GDM1 (cell line): ENCODE results near the gene KRT73.
"Not testable (repeated sequence)": the region's sequence is repeated elsewhere in the genome, so short reads cannot be mapped to it uniquely, and the experiment has no call there.

Source experiments
- DNase-seq: peaks from one replicate; lab custom pipeline; 2025; lab: John Stamatoyannopoulos, UW

KRT73 gene

DNA sequence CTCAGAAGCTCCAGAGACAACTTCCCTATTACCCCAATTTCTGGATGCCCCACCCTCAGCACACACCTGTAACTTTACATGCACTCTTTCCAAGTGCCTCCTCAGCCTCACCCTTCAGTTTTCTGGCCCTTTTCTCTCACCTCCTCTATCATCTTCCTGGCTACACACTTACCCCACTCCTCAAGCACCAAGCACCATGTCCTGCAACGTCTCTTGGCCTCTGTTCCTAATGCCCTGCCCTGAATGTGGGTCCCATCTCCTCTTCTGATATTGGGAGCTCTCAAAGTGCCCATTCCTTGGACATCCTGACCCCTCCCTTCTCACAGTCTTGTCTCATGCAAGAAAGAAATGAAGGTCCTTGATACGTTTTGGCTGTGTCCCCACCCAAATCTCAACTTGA lies 18.3 kb downstream of the KRT73 start:
- no peak for DNase-seq

DNA sequence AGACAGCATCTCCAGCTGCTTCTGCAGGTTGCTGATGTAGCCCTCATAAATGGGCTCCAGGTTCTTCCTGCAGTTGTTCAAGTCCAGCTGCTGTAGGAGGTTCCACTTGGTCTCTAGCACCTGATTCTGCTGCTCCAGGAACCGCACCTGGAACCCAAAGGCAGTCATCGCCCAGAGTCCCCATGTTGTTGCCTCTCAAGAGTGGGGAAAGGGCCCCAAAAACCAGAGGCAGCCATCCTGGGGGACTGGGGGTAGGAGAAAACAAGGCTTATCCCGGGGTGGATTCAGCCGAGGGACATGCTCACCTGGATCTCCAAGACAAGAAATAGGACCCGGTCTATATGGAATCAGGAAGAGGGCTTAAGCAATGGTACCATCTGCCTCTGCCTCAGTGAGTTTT lies 19.4 kb downstream of the KRT73 start:
- DNase-seq, result no peak

DNA sequence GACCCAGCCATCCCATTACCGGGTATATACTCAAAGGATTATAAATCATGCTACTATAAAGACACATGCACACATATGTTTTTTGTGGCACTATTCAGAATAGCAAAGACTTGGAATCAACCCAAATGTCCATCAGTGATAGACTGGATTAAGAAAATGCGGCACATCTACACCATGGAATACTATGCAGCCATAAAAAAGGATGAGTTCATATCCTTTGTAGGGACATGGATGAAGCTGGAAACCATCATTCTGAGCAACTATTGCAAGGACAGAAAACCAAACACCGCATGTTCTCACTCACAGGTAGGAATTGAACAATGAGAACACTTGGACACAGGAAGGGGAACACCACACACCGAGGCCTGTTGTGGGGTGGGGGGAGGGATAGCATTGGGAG lies 24.1 kb downstream of the KRT73 start:
- not testable (repeated sequence) for DNase-seq

DNA sequence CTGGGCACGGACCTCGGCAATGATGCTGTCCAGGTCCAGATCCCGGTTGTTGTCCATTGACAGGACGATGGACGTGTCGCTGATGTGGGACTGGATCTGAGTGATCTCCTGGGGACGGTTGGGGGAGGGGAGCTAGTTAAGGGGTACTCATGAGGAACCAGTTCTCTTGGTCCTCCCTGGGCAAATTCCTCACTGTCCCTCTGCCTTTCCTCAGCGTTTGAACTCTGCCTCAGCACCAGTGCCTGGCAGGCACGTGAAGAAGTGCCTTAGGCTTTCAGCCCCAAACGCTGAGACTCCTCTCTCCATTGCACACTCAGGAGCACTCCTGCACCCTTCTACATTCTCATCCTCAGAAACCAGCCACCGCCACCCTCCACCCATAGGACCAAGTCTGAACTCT lies 26.8 kb downstream of the KRT73 start:
- no peak for DNase-seq

DNA sequence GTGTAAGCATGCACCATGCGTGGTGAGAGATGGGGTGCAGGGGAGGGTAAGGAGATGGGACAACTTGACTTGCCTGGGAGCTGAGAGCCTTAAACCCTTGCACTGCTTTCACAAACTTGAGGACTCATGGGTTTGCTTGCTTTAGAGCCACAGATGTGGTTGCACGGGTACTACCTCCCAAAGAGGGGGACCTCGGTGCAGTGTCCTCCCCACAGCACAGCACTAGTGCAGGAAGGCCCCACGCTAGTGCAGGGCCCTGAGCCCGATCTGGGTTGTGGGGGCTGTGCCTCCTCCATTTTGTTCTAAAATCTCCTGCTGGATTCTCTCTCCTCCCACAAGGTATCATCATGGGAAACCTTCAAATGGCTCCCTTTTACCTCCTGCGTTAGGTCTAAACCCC lies 28.3 kb downstream of the KRT73 start:
- DNase-seq, result no peak

DNA sequence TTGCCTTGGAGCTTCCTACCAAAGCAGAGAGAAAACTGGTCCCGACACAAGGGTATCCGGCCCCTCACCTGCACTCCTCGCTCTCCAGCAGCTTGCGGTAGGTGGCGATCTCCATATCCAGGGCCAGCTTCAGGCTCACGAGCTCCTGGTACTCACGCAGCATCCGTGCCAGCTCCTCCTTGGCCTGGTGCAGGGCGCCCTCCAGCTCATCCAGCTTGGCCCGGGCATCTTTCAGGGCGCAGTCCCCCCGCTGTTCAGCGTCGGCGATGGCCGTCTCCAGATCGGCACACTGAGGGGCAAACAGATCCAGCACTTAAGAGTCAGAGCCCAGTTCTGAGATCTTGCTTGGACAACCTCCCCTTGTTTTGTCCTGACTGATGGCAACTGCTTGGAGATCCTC lies 30.8 kb downstream of the KRT73 start:
- DNase-seq, result no peak

DNA sequence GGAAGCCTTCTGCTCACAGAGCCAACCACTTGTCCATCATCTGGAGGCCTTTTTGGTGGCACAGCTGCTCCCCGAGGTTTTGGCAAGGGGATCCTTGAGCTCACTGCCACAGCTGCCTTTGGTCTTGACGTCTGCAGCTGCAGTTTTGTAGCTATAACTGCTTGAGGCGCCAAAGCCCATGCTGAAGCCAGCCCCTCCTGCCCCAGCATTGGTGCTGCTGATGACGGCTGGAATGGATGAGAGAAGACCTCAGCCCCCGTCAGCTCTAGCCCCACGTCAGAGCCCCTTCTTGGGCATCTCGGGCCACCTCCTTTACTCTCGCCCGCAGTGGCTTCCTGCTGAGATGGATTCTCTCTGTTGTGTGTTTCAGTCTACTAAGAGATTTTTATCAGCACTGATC lies 32.4 kb downstream of the KRT73 start:
- no peak for DNase-seq

DNA sequence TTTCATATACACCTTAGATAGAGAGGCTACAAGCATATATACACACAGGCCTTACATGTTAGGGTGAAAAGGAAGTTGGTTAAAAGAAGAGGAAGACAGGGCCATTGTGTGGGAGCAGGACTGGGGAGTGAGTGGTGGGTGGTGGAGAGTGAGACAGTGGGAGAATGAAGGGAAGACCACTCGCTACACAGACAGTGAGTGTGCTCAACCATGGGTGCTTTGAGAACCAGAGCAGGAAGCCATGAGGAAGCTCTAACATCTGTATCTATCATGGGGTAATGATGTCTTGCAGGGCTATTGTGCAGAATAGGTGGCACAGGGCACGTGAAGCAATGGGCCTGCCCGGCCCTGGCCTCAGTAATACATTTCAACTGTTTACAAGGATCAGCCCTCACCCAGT lies 33.3 kb downstream of the KRT73 start:
- peak; percentile 31 for DNase-seq

DNA sequence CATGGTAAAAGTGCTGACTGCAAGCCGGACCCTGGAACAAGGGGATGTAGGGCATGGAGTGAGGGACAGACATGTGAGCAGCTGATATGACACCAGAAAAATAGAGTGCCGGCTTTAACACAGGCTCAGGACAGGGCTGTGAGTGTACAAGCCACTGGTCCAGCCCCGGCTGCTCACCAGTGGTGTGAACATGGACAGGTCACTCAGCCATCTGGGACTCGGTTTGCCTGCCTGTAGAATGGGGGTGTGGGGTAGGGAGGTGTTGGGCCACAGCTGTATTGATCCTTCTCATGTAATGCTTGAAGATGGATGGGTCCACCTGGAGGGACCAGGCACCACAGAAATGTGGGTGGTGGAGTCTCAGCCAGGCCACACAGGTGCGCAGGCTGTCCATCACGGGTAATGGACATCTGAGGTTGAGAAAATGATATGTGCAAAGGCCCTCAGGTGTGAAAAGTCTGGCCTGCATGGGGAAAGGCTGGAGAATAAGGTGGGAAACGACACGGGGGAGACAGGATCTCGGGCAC lies 34.1 kb downstream of the KRT73 start:
- DNase-seq, result no peak

DNA sequence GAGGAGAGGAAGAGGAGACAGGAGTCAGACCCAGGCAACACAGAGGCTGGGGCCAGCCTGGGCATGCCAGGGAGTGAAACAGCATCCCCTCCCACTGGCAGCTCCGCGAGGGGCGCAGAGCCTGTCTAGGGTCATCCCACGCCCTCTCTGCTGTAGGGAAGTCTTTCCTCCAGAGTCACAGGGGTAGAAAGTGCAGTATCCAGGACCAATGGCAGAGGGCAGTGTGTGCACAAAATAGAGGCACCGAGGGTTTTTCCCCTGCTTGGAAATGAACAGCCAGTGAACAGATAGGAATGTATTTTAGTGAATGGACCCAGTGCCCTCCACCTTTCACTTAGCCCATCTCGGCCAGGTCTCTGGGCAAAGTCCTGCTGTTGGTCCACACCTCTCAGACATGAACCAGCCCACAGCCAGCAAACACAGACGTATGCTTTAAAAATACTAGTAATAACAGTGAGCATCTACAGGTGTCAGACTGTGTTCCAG lies 35.3 kb downstream of the KRT73 start:
- DNase-seq, result peak; percentile 69

DNA sequence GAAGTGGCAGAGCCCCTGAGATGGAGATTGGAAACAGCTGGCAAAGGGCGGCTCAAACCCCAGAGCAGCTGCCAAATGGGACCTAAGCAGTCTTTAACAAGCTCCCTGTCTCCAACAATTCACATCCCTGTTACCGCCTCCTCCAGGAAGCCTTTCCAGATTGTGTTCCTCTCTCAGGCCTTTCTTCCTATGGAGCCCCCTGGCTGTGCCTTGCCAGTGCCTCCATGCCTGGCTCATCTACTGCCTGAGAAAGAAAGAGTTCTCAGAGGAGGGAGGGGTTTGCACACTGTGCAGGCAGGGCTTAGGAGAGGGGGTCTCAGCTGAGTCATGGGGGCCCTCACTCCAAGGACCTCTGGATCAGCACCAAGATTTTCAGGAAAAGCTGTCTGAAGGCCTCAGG lies 35.9 kb downstream of the KRT73 start:
- DNase-seq, result no peak

DNA sequence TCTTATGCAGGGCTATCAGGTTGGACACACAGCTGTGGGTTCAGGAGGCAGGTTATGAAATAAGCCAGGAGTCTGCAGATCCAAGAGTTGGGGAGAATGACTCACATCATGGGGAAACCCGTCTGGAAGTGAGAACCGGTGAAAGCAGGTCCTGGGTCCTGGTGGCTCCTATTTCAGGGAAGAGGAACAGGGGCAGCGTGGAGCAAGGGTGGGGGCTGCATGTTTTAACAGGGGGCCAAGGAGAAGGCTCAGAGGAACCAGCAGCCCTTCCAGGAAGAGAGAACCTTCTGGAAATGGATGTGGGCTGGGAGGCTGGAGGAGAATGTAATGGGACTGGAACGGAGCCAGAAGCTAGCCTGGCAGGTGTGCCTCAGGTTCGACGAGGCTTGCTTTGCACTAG lies 36.9 kb downstream of the KRT73 start:
- DNase-seq, result no peak

DNA sequence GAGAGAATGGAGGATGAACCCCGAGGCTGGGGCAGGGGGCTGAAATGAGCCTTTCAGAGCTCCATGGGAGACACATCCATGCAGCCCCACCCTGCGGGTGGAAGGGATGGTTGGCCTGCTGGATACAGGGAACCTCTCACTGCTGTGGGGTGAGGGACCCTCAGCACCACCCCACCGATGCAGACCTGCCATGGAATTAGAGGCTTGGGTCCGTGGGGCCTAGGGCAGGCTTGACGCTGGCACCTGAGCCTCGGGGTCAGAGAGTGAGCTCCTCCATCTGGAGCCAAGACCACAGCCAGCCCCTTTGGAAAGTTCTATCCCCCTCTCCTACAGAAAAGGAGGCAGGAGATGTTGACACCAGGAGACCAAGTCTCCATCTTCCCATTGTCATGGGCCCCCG lies 37.3 kb downstream of the KRT73 start:
- DNase-seq, result no peak

DNA sequence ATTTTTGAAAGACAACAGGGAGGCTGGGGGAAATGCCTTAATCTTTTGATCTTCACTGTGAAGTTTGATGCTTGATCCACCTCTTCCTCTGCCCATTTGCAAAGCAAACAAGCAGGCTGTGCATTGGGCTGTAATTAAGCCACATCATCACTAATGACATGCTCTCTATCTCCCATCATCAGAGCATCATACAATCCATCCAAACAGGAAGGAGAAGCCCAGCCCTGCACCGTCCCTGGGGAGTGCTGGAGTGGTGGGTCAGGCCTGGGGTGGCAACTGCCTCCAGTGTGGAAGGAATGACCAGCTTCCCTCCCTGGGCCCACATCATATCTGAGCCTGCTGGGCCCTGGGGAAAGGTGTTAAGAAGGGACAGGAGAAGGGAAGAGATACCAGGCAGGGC lies 37.9 kb downstream of the KRT73 start:
- no peak for DNase-seq

DNA sequence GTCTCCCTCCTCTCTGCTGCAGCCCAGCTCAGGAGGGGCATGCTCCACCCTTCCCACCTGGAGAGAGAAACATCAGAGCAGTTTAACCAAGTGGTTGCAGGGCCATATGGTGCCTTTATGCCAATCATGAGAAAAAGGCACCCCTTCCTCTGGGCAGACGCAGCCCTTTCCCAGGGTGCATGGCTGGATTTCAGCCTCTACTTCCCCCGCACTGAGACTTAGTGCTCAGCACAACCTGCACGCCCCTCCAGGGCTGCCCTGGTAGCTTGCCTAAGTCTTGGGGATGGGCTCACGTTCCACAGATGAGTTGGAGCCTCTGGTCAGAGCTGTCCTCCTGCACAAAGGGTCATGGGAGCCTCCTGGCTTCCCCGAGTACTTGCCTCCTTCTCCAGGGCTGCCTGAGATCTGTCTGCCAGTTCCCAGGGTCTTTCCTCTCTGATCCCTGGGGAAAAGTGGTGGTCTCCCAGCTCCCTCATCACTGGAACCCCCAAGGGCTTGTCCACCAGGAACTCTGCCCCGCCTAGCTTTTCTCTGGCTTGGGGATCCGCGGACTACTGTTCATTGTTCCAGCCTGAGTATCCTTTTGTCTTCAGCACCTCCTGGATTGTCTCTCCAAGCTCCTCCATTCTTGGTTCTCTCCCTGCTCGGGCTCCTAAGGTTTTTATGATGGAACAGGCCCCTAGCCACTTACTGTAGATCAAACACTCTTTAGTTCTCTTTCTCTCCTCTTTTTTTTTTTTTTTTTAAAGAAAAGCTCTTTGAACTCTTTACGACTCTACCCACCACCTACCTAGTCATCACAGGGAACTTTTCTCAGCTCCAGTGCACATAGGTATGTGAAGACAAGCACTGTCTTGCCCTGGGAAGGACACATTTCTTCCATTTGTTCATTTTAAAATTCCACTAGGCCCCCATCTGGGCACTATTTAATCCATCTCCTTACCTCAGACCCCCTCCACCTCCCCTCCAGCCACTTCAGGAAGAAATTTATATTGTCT lies 38.6 kb downstream of the KRT73 start:
- DNase-seq, result no peak

DNA sequence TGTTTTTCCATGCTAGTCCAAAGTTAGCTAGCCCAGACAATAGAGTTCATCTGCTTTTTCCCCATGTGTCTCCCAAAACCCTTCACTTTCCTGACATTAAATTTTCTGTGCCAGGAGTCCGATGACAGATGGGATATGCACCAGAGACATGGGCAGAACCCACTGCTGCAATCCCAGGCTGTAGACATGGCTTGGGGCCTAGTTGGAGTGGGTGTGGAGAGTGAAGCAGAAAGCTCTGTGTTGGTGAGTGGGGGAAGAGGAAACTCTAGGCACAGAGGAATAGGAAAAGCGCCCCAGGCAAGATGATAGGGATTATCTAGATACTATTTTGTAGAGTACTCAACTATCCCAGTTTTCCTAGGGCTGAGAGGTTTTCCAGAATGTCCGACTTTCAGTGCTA lies 39.9 kb downstream of the KRT73 start:
- DNase-seq, result no peak

DNA sequence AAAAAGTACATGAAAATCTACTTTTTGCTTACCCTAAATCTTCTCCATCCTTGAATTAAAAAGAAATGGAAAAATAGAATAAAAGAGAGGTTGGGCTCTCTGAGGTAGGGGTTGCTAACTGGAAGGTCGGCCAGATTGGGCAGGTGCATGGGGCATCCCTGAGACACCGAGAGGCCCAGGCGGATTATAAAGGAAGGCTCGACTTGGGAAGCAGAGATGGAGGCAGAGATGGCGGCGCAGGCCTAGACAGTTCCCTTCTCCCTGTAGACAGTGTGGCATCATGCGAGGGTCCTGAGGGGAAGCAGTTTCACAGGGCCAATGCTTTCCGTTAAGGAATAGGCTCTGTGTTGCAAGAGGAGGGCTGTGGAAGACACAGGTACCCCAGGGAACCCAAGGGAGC lies 41.0 kb downstream of the KRT73 start:
- DNase-seq, result no peak

DNA sequence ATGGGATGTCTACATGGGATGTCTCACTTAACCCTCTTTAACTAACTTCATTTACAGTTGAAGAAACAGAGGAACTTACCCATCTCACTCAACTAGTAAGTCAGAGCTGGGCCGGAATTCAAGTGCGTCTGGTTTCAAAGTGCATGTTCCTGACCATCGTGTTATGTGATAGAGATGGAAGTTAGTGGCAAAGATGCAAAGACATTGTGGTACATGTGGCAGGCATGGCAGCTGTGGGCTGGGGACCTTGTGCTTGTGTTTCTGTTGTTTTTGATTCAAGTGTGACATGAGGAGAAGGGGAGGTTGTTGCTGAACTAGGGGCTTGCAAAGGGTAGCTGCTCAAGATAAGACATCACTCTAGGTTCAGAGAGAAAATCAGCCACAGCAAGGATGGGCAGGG lies 42.4 kb downstream of the KRT73 start:
- no peak for DNase-seq

DNA sequence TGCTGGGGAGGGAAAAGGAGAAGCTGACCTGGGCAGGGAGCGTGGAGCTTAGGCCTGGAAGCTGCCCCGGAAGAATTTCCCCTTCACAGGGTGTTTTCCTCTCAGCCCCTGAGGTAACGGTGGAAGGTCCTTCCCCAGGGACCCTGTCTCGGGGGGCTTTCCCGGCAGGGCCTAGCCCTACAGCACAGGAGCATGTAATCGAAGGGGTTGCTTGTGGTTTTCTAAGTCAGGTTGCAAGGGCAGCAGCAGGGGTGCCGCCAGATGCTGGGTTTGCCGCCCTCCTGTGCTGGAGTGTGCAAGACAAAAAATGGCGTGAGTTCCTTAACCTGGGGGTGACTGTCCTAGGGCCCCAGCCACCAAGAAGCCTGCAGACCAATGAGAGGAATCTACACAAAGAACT lies 43.1 kb downstream of the KRT73 start:
- DNase-seq, result no peak

DNA sequence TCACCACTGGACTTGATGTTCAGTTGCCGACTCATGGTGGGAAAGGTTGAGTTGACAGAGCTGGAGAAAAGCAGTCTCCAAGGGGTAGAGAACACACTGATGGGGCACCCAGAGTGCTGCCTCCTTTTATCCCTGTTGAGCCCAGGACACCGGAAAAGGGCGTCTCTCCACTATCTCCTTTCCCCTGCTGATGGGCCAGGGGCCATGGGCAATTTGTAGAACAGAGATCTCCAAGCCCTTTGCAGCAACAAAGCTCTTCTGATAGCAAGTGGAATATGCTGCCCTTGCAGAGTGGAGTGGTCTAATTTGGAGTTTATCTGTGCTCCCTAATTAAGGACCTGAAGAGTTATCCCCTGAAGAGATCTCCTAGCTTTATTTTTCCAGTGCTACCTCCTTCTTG lies 44.6 kb downstream of the KRT73 start, which contains the start of gene KRT74:
TSS of gene KRT74 (minus strand) at position 101 of the 400 bp plus-strand sequence. CDS start at position 35, 66 bp downstream.
- DNase-seq, result no peak

DNA sequence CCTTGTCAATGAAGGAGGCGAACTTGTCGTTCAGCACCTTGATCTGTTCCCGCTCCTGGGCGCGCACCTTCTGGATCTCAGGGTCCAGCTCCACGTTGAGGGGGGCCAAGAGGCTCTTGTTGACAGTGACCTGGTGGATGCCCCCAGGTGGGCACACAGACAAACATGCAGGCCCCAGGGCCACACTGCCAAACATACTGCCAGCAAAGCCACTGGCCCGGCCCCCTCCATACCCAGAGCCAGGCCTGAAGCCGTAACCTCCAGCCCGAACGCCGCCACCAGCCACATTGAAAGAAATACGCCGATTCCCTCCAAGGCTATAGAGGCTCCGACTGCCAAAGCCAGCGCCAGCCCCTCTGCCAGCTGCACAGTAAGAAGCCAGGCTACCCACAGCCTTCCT lies 45.1 kb downstream of the KRT73 start:
- no peak for DNase-seq

DNA sequence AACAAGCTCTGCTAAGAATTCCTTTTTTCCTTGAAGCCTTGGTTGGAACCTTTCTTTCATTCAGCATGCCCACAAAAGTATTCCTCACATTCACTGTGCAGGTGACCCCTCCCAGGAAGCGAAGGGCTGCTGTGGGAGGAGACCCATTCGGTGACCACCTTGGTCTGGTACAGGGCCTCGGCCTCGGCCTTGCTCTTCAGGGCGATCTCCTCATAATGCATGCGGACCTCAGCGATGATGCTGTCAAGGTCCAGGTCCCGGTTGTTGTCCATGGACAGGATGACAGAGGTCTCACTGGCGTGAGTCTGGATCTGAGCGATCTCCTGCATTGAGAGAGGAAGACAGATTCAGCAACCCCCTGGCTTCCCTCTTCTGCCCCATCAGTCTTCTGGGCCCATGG lies 47.8 kb downstream of the KRT73 start:
- no peak for DNase-seq

DNA sequence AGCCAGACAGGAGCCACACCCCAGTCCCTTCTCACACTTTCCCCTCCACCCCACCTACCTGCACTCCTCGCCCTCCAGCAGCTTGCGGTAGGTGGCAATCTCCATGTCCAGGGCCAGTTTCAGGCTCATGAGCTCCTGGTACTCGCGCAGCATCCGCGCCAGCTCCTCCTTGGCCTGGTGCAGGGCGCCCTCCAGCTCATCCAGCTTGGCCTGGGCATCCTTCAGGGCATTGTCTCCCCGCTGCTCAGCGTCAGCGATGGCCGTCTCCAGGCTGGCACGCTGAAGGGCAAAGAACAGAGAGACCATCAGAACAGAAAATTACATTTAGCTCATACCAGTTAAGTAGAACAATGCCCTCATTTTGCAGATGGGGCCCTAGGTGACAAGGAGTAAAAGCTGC lies 50.2 kb downstream of the KRT73 start:
- DNase-seq, result no peak
